B cell (primary cell): Measurements from ENCODE around the gene RARS2. TPM values are rescaled to one million over a fixed set of nuclear protein-coding genes. Genes with fewer than 3 reads are reported as not detected.

ENCODE experiments used
- ATAC-seq: fragments of 200-7000 bp; cut with Tn5 transposase; one replicate; pipeline ENCODE4 v1.10.0; 2021; ENCODE audit warnings: low read depth, mild to moderate bottlenecking, moderate number of reproducible peaks, moderate library complexity
- CTCF ChIA-PET: fragments of 350-600 bp; sonication (Branson Sonifier 250); formaldehyde crosslinking; loops from one replicate; lab custom pipeline; 2021; ENCODE audit warnings: antibody characterized with exemption, inconsistent platforms; lab: Charles Lee
- POLR2A ChIA-PET: fragments of 350-600 bp; sonication (Branson Sonifier 250); formaldehyde crosslinking; loops from one replicate; lab custom pipeline; 2021; ENCODE audit warnings: antibody characterized with exemption; lab: Charles Lee
- DNase-seq: peaks from one replicate; pipeline ENCODE4 v3.0.0; 2013
- H2AFZ ChIP-seq: 2 replicates; pipeline ENCODE4 v1.6.1; 2012; ENCODE audit warnings: mild to moderate bottlenecking, low read depth, low read length; ENCODE audit not compliant: insufficient read depth, poor library complexity, severe bottlenecking
- H3K27ac ChIP-seq, 2 donors: 1 replicate in 1 of 2; 2 replicates in 1 of 2; pipeline ENCODE4 v1.5.1; 2012 to 2013; ENCODE audit warnings: low read length in 2 of 2, mild to moderate bottlenecking in 2 of 2, moderate library complexity in 1 of 2
- H3K27me3 ChIP-seq, 4 experiments: fragments of 200-600 bp in 1 of 4; sonication (generic) in 1 of 4; replicated peaks in 1 of 4; 1 replicate in 2 of 4; 2 replicates in 2 of 4; pipeline versions ENCODE4 v1.6.1 to v1.7.0; 2013 to 2016; ENCODE audit warnings: low read length in 3 of 4, mild to moderate bottlenecking in 2 of 4, mixed read lengths in 1 of 4, moderate library complexity in 1 of 4; ENCODE audit not compliant: insufficient read depth in 4 of 4, control insufficient read depth in 3 of 4; ENCODE audit errors: control extremely low read depth in 1 of 4
- H3K36me3 ChIP-seq, 2 experiments: replicated peaks in 1 of 2; 1 replicate in 1 of 2; 2 replicates in 1 of 2; pipeline versions ENCODE4 v1.6.1 to v1.7.1; 2013; ENCODE audit warnings: low read length in 1 of 2; ENCODE audit not compliant: insufficient read depth in 2 of 2, control insufficient read depth in 1 of 2; ENCODE audit errors: control extremely low read depth in 1 of 2, extremely low read depth in 1 of 2
- H3K4me1 ChIP-seq, 2 donors: fragments of 200-600 bp in 1 of 2; sonication (generic) in 1 of 2; 1 replicate in 1 of 2; 2 replicates in 1 of 2; pipeline versions ENCODE4 v1.5.1 to v1.6.1; 2013 to 2017; ENCODE audit warnings: low read length in 2 of 2; ENCODE audit not compliant: control insufficient read depth in 2 of 2, insufficient read depth in 2 of 2
- H3K4me2 ChIP-seq: replicated peaks from 2 replicates; pipeline ENCODE3; 2012; ENCODE audit warnings: mild to moderate bottlenecking, low read depth, low read length; ENCODE audit not compliant: poor library complexity, severe bottlenecking
- H3K4me3 ChIP-seq, 5 experiments: fragments of 200-600 bp in 1 of 5; sonication (generic) in 1 of 5; 1 replicate in 3 of 5; 2 replicates in 2 of 5; pipeline versions ENCODE4 v1.5.1 to v1.7.0; 2011 to 2016; ENCODE audit warnings: low read length in 4 of 5, mild to moderate bottlenecking in 4 of 5, low read depth in 2 of 5, control low read depth in 1 of 5, moderate library complexity in 1 of 5; ENCODE audit not compliant: insufficient read depth in 1 of 5; ENCODE audit errors: control extremely low read depth in 1 of 5, extremely low read depth in 1 of 5
- H3K79me2 ChIP-seq: fragments of 200-600 bp; sonication (generic); one replicate; pipeline ENCODE4 v1.6.0; 2016; ENCODE audit warnings: low read length; ENCODE audit not compliant: control insufficient read depth, insufficient read depth
- H3K9ac ChIP-seq: fragments of 200-600 bp; sonication (generic); 2 replicates; pipeline ENCODE4 v1.6.1; 2017; ENCODE audit warnings: mild to moderate bottlenecking, low read length, moderate library complexity
- H3K9me3 ChIP-seq, 3 donors: one replicate each; pipeline versions ENCODE4 v1.6.1 to v1.7.1; 2013; ENCODE audit warnings: low read length in 2 of 3; ENCODE audit not compliant: control insufficient read depth in 2 of 3, insufficient read depth in 1 of 3; ENCODE audit errors: control extremely low read depth in 1 of 3
- H4K20me1 ChIP-seq: 2 replicates; pipeline ENCODE4 v1.6.0; 2012; ENCODE audit warnings: mild to moderate bottlenecking, low read length; ENCODE audit not compliant: insufficient read depth, control insufficient read depth, poor library complexity, severe bottlenecking
- H3K27ac Mint-ChIP-seq: one replicate; pipeline ENCODE4 v1.8.0; 2021; ENCODE audit warnings: mixed read lengths
- H3K27me3 Mint-ChIP-seq: one replicate; pipeline ENCODE4 v1.8.0; 2021; ENCODE audit warnings: mixed read lengths
- H3K4me1 Mint-ChIP-seq: one replicate; pipeline ENCODE4 v1.8.0; 2021; ENCODE audit warnings: mixed read lengths
- H3K4me3 Mint-ChIP-seq: one replicate; pipeline ENCODE4 v1.8.0; 2021; ENCODE audit warnings: mixed read lengths
- H3K9me3 Mint-ChIP-seq: one replicate; pipeline ENCODE4 v1.8.0; 2022; ENCODE audit warnings: mixed read lengths; ENCODE audit not compliant: insufficient read depth
- CTCF ChIP-seq: fragments of 200-600 bp; IDR thresholded peaks from one replicate; pipeline ENCODE4 v1.8.0; 2022; ENCODE audit warnings: antibody characterized with exemption, mild to moderate bottlenecking
- EZH2 ChIP-seq: IDR thresholded peaks from 2 replicates; pipeline ENCODE4 v1.6.1; 2012; ENCODE audit warnings: borderline replicate concordance, low read depth, mild to moderate bottlenecking, moderate library complexity, low read length; ENCODE audit not compliant: insufficient read depth, poor library complexity, severe bottlenecking
- WGBS: methylation state at CpG from one replicate; pipeline ENCODE4 v1.1.5; 2013; ENCODE audit warnings: missing lambda C conversion rate; ENCODE audit not compliant: insufficient coverage; 5-methylcytosine and 5-hydroxymethylcytosine counted together
- intact Hi-C: fragments of 100-400 bp; cut with micrococcal nuclease; formaldehyde crosslinking; loops from one replicate; pipeline ENCODE4 v1.10.0; 2022
- polyA plus RNA-seq: library from polyadenylated mRNA; depleted of rRNA; stranded (reverse); fragments of >200 nt; gene quantifications from 2 replicates; pipeline ENCODE4 v1.2.3, GENCODE V29; 2012
- total RNA-seq, 2 donors: library from RNA; stranded (reverse); fragments of 120-200 nt in 1 of 2; gene quantifications; 1 replicate in 1 of 2; 2 replicates in 1 of 2; pipeline versions ENCODE4 v1.2.3 to v1.2.4, GENCODE V29; 2013 to 2022

Gene RARS2
- total and polyA plus RNA-seq, 2 donors (not counting 1 experiment from before 2014, with no cell fraction given) = 7.1 to 38.7 TPM

- ATAC-seq = no peak
- peaks cover 1 to 18% of the 10 kb centered on the region in 2 experiments for H3K36me3 ChIP-seq
These were observed 44.1 kb upstream of the RARS2 start for GRCh38 chr6:87633851-87634250.

GRCh38 chr6:87630746-87631145 is 41.0 kb upstream of the RARS2 start:
- DNase-seq (no peak), ATAC-seq (no peak)
- peaks cover 0 to 8% of the 10 kb centered on the region in 2 experiments for H3K36me3 ChIP-seq
- H2AFZ ChIP-seq = no peak overlapping the region
- ChIA-PET CTCF (no interaction called here), POLR2A (no interaction called here)
- TF ChIP-seq CTCF (no peak), EZH2 (no peak)
- H3K27ac ChIP-seq = no peak overlapping the region
- WGBS = no CpG with 5 or more reads among the region's 1 CpG
- no peaks in the 10 kb centered on the region for H3K27me3 ChIP-seq
- H3K4me1 Mint-ChIP-seq = no peaks in the 10 kb centered on the region
- H3K9me3 Mint-ChIP-seq = no peaks in the 10 kb centered on the region
- H3K9me3 ChIP-seq = no peaks in the 10 kb centered on the region
- intact Hi-C loops = no loop called here
- no peaks in the 10 kb centered on the region for H4K20me1 ChIP-seq
- H3K27me3 Mint-ChIP-seq = no peaks in the 10 kb centered on the region
- H3K4me3 ChIP-seq = no peak overlapping the region
- H3K4me3 Mint-ChIP-seq = no peak overlapping the region
- H3K27ac Mint-ChIP-seq = no peak overlapping the region
- H3K79me2 ChIP-seq = no peaks in the 10 kb centered on the region
- H3K9ac ChIP-seq = no peak overlapping the region
- no peaks in the 10 kb centered on the region for H3K4me1 ChIP-seq
- H3K4me2 ChIP-seq = no peak overlapping the region

More at GRCh38 chr6:87633851-87634250, 44.1 kb upstream of the RARS2 start:
- Histone ChIP-seq H3K4me2 (no peak overlapping the region), H2AFZ (no peak overlapping the region), H3K9me3 (no peaks in the 10 kb centered on the region), H3K79me2 (no peaks in the 10 kb centered on the region), H3K4me3 (no peak overlapping the region), H4K20me1 (no peaks in the 10 kb centered on the region), H3K27me3 (no peaks in the 10 kb centered on the region), H3K4me1 (no peaks in the 10 kb centered on the region), H3K27ac (no peak overlapping the region), H3K9ac (no peak overlapping the region)
- no CpG with 5 or more reads among the region's 3 CpGs for WGBS
- Mint-ChIP-seq H3K4me1 (no peaks in the 10 kb centered on the region), H3K9me3 (no peaks in the 10 kb centered on the region), H3K27ac (no peak overlapping the region), H3K27me3 (no peaks in the 10 kb centered on the region), H3K4me3 (no peak overlapping the region)
- POLR2A ChIA-PET = no interaction called here
- TF ChIP-seq CTCF (no peak), EZH2 (no peak)
- no peak for DNase-seq
- intact Hi-C loops = no loop called here
- CTCF ChIA-PET = no interaction called here
